KOPT-K1 (cell line): Measurements from ENCODE around the gene SRRM2.

Experiments
- H3K27ac ChIP-seq: fragments of 200-600 bp; sonication (generic); 2 replicates; pipeline ENCODE4 v1.5.1; 2016; ENCODE audit warnings: antibody characterized with exemption, mild to moderate bottlenecking, low read depth, low read length; ENCODE audit not compliant: poor library complexity, severe bottlenecking
- H3K36me3 ChIP-seq: fragments of 200-600 bp; sonication (generic); 2 replicates; pipeline ENCODE4 v1.5.1; 2017; ENCODE audit warnings: antibody characterized with exemption, mild to moderate bottlenecking, low read length, moderate library complexity; ENCODE audit not compliant: insufficient read depth
- H3K9me3 ChIP-seq: fragments of 200-600 bp; sonication (generic); 2 replicates; pipeline ENCODE4 v1.5.1; 2017; ENCODE audit warnings: antibody characterized with exemption, low read length, mild to moderate bottlenecking; ENCODE audit not compliant: insufficient read depth, poor library complexity, severe bottlenecking

SRRM2 gene

DNA sequence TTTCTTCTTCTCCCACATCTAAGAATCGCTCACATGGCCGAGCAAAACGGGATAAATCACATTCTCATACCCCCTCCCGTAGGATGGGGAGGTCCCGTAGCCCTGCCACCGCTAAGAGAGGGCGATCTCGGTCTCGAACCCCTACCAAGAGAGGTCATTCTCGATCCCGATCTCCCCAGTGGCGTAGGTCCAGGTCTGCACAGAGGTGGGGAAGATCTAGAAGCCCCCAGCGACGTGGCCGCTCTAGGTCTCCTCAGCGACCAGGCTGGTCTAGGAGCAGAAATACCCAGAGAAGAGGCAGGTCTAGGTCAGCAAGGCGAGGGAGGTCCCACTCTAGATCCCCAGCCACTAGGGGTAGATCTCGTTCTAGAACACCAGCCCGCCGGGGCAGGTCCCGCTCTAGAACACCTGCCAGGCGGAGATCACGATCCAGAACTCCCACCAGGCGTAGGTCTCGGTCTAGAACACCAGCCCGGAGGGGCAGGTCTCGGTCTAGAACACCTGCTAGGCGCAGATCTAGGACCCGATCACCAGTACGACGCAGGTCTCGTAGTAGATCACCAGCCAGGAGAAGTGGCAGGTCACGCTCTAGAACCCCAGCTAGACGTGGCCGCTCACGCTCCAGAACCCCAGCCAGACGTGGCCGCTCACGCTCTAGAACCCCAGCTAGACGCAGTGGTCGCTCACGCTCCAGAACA is 9.6 kb downstream of the SRRM2 start:
- Histone ChIP-seq H3K36me3 (peaks cover 100% of the 10 kb centered on the region), H3K9me3 (no peaks in the 10 kb centered on the region), H3K27ac (no peak overlapping the region)

DNA sequence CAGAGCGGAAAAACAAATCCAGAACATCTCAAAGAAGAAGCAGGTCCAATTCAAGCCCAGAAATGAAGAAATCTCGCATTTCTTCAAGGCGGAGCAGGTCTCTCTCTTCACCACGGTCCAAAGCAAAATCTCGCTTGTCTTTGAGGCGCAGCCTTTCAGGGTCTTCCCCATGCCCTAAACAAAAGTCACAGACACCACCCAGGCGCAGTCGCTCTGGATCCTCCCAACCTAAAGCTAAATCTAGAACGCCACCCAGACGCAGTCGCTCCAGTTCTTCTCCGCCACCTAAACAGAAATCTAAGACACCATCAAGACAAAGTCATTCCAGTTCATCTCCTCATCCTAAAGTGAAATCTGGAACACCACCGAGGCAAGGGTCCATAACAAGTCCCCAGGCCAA is 10.3 kb downstream of the SRRM2 start:
- no peak overlapping the region for H3K27ac ChIP-seq
- H3K9me3 ChIP-seq: no peaks in the 10 kb centered on the region
- H3K36me3 ChIP-seq: peaks cover 100% of the 10 kb centered on the region

DNA sequence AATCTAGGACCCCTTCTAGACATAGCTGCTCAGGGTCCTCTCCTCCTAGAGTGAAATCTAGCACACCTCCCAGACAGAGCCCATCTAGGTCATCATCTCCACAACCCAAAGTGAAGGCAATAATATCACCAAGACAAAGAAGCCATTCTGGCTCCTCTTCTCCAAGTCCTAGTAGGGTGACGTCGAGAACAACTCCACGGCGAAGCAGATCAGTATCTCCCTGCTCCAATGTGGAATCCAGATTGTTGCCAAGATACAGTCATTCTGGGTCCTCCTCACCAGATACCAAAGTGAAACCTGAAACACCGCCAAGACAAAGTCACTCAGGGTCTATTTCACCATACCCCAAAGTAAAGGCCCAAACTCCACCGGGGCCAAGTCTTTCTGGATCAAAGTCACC is 10.7 kb downstream of the SRRM2 start:
- no peaks in the 10 kb centered on the region for H3K9me3 ChIP-seq
- peaks cover 100% of the 10 kb centered on the region for H3K36me3 ChIP-seq
- no peak overlapping the region for H3K27ac ChIP-seq

DNA sequence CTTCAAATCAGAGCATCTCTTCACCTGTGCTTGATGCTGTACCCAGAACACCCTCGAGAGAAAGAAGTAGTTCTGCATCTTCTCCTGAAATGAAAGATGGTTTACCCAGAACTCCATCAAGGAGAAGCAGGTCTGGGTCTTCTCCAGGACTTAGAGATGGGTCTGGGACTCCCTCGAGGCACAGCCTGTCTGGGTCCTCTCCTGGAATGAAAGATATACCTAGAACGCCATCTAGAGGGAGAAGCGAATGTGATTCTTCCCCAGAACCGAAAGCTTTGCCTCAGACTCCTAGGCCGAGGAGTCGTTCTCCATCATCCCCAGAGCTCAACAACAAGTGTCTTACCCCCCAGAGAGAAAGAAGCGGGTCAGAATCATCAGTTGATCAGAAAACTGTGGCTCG is 12.3 kb downstream of the SRRM2 start:
- Histone ChIP-seq H3K27ac (no peak overlapping the region), H3K9me3 (no peaks in the 10 kb centered on the region), H3K36me3 (peaks cover 100% of the 10 kb centered on the region)

DNA sequence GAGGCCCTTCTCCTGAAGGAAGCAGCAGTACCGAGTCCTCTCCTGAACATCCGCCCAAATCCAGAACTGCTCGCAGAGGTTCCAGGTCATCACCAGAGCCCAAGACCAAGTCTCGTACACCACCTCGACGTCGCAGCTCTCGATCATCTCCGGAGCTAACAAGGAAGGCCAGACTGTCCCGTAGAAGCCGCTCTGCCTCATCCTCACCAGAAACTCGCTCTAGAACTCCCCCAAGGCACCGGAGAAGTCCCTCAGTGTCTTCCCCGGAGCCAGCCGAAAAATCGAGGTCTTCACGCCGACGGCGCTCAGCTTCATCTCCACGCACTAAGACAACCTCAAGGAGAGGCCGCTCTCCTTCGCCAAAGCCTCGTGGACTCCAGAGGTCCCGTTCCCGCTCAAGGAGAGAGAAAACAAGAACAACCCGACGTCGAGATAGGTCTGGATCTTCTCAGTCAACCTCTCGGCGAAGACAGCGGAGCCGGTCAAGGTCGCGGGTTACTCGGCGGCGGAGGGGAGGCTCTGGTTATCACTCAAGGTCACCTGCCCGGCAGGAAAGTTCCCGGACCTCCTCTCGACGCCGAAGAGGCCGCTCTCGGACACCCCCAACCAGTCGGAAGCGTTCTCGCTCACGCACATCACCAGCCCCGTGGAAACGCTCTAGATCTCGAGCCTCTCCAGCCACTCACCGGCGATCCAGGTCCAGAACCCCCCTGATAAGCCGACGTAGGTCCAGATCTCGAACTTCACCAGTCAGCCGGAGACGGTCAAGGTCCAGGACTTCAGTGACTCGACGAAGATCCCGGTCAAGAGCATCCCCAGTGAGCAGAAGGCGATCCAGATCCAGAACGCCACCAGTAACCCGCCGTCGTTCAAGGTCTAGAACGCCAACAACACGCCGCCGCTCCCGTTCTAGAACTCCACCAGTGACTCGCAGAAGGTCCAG is 13.3 kb downstream of the SRRM2 start:
- peaks cover 100% of the 10 kb centered on the region for H3K36me3 ChIP-seq
- H3K27ac ChIP-seq: no peak overlapping the region
- H3K9me3 ChIP-seq: no peaks in the 10 kb centered on the region

DNA sequence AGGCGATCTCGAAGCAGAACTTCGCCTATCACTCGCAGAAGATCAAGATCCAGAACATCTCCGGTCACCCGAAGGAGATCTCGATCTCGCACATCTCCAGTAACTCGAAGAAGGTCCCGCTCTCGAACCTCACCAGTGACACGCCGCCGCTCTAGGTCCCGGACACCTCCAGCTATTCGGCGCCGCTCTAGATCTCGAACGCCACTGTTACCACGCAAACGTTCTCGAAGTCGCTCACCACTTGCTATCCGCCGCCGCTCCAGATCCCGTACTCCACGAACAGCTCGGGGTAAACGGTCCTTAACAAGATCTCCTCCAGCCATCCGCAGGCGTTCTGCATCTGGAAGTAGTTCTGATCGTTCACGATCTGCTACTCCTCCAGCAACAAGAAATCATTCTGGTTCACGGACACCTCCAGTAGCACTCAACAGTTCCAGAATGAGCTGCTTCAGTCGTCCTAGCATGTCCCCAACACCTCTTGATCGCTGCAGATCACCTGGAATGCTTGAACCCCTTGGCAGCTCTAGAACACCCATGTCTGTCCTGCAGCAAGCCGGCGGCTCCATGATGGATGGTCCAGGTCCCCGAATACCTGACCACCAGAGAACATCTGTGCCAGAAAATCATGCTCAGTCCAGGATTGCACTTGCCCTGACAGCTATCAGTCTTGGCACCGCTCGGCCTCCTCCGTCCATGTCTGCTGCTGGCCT is 14.1 kb downstream of the SRRM2 start:
- H3K9me3 ChIP-seq: no peaks in the 10 kb centered on the region
- no peak overlapping the region for H3K27ac ChIP-seq
- H3K36me3 ChIP-seq: peaks cover 100% of the 10 kb centered on the region

DNA sequence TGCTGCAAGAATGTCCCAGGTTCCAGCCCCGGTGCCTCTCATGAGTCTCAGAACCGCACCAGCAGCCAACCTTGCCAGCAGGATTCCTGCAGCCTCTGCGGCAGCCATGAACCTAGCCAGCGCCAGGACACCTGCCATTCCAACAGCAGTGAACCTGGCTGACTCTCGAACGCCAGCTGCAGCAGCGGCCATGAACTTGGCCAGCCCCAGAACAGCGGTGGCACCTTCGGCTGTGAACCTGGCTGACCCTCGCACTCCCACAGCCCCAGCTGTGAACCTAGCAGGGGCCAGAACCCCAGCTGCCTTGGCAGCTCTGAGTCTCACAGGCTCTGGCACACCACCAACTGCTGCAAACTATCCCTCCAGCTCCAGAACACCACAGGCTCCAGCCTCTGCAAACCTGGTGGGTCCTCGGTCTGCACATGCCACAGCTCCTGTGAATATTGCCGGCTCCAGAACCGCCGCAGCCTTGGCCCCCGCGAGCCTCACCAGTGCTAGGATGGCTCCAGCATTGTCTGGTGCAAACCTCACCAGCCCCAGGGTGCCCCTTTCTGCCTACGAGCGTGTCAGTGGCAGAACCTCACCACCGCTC is 14.8 kb downstream of the SRRM2 start:
- H3K9me3 ChIP-seq: no peaks in the 10 kb centered on the region
- peaks cover 100% of the 10 kb centered on the region for H3K36me3 ChIP-seq
- no peak overlapping the region for H3K27ac ChIP-seq

DNA sequence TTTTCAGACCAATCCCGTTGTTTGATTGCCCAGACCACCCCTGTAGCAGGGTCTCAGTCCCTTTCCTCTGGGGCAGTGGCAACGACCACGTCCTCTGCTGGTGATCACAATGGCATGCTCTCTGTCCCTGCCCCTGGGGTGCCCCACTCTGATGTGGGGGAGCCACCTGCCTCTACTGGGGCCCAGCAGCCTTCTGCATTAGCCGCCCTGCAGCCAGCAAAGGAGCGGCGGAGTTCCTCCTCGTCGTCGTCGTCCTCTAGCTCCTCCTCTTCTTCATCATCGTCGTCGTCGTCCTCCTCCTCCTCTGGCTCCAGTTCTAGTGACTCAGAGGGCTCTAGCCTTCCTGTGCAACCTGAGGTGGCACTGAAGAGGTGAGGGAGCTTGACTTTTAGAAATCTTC is 15.5 kb downstream of the SRRM2 start:
- Histone ChIP-seq H3K27ac (no peak overlapping the region), H3K9me3 (no peaks in the 10 kb centered on the region), H3K36me3 (peaks cover 100% of the 10 kb centered on the region)

DNA sequence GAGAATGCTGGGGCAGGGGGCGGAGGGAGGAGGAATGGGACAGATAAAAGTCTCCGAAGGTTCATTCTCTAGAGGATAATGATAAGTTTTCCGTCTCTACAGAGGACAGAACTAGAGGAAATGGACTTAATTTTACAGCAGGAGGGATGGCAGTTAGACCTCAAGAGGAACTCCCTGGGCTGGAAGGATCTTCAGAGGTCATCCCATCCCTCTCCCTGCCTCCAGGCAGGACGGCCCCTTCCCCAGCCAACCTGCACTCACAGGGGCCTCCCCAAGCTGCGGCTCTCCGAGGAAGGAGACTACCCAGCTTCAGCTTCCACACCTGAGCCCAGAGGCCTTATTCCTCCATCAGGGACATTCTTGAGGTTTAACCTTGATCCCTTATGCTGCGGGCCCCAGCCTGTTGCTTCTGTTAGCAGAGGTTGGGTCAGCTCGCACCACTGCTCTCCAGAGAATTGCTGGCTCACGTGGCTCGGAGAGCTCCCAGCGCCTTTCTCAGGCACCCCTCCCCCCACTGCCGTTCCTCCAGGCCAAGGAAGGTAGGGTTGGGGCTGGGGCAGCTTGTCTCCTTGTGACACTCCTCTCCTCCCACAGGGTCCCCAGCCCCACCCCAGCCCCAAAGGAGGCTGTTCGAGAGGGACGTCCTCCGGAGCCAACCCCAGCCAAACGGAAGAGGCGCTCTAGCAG is 16.1 kb downstream of the SRRM2 start:
- Histone ChIP-seq H3K27ac (no peak overlapping the region), H3K36me3 (peaks cover 100% of the 10 kb centered on the region), H3K9me3 (no peaks in the 10 kb centered on the region)

DNA sequence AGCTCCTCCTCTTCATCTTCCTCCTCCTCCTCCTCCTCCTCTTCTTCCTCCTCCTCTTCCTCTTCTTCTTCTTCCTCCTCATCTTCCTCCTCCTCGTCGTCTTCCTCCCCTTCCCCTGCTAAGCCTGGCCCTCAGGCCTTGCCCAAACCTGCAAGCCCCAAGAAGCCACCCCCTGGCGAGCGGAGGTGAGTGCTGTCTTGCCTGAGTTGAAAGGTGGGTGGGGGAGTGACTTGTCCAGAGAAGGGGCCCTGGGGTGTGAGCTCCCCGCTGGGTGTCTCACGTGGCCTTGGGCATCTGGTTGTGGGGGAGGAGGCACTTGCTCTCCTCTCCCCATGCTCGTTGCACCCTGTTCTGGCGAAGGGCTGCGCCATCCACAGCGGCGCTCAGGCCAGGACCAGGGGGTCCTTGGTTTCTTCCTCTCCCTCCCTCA is 16.7 kb downstream of the SRRM2 start:
- Histone ChIP-seq H3K36me3 (peaks cover 100% of the 10 kb centered on the region), H3K27ac (no peak overlapping the region), H3K9me3 (no peaks in the 10 kb centered on the region)

DNA sequence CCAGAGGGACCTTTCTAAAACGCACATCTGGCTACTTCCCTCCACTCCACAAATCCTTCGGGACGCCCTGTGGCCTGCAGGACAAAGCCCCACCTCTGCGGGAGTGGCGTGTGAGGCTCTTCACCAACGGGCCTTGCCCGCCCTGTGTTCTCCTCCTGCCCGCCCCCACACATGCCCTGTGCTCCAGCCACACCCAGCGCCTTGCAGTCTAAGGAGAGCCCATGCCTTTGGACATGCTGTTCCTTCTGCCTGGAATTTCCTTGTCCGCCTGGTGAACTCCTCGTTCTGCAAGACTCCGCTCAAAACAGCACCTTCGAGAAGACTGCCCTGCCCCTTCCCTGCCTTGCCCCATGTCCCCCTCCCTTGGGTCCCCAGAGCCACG is 17.2 kb downstream of the SRRM2 start:
- Histone ChIP-seq H3K9me3 (no peaks in the 10 kb centered on the region), H3K27ac (no peak overlapping the region), H3K36me3 (peaks cover 100% of the 10 kb centered on the region)

DNA sequence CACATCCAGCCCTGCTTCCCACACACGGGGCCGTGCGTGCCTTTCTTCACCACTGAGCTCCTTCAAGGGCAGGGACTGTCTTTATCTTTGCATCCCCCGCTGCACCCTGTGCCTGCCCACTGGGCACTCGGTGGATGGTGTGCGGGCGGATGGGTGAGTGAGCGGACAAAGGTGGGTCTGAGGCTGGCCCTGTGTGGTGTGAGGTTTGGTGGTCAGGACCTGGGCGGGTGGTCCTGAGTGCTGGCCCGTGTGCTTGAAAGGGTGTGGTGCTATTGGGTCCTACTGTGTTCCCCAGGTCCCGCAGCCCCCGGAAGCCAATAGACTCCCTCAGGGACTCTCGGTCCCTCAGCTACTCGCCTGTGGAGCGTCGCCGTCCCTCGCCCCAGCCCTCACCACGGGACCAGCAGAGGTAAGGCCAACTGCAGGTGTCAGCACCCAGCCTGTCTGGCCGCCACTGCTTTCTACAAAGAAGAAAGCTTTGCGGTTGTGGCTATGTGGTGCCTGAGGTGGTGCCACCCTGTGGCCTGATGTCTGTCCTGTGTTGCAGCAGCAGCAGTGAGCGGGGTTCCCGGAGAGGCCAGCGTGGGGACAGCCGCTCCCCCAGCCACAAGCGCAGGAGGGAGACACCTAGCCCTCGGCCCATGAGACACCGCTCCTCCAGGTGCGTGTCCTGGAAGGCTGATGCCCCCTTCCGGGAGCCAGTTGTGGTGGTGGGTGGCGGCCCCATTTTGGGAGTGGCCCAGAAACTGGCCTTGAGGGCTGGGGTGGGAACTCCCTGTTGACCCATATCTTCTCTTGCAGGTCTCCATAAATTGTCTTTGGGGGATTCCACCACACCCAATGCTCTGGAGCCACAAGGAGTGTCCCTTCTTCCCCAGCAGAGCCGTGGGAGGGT is 17.9 kb downstream of the SRRM2 start:
- H3K27ac ChIP-seq: no peak overlapping the region
- peaks cover 100% of the 10 kb centered on the region for H3K36me3 ChIP-seq
- H3K9me3 ChIP-seq: no peaks in the 10 kb centered on the region

DNA sequence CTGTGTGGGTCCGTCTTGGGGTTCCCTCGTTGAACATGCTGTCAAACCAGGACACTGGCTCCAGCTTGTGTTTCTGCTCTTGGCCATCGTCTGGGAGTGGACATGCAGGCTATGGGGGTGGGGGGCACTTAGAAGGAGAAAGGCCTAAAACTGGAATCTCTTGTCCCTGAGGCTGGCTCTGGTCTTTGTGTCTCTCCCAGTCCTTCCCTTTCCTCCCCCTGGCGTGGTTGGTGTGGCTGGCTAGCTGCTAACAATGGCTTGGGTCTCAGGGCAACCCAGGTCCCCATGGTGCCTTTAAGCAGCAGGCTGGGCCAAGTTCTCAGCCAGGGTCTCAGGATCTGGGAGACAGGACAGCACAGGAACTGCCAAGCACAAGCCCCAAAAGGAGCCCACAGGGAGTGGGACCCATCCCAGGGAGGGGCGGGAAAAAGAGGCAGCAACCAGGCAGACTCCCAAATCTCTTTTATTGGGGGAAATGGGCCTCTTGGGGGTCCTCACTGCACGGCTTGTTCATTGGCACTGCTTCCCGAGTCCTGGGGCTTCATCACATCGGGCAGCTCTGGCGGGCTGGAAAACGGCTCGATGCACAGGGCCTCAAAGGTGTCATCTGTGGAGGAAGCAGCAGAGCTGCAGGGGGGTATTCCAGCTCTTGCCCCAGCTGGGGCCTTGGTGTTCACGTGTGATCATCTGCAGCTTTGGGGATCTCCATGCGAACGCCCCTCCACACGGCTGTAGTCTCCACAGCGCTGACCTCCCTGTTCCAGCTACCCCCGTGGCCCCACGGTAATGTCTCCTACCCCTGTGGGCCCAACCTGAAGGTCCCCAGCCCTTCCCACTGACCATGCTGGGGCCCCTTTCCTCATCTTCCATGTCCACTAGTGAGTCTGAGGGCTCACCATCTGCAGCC is 19.3 kb downstream of the SRRM2 start:
- Histone ChIP-seq H3K36me3 (peaks cover 89% of the 10 kb centered on the region), H3K27ac (no peak overlapping the region), H3K9me3 (no peaks in the 10 kb centered on the region)
